Measurements from ENCODE around the gene CAMK1D. TPM values are rescaled to one million over a fixed set of nuclear protein-coding genes. Genes with fewer than 3 reads are reported as not detected.

The CAMK1D gene
- total RNA-seq, 1 experiment from 2014 or later: 6.3 TPM

DNA sequence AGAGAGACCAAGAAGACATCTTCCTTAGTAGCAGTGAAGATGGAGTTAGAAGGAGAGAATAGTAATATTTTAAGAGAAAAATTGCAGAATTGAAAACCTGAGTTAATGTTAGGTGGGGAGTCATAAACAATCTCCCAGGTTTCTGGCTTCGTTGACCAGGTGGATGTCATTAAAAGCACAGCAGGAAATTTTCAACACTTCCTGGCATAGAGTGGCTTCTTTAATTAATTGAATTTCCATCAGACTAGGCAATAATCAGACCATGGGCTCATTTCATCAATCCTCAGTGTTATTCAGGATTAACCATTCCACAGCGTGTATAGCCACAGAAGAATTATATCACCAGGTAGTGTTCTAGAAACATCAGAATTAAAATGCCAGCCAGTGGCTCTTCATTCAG, 383.9 kb downstream of the CAMK1D start:
- no peaks in the 10 kb centered on the region for H4K20me1 ChIP-seq (ENCODE audit: control insufficient read depth, insufficient read depth, insufficient read length)
- no peaks in the 10 kb centered on the region for H3K79me2 ChIP-seq (ENCODE audit: insufficient read depth, low read length)
- Mint-ChIP-seq H3K27ac (no peak overlapping the region), H3K9me3 (no peaks in the 10 kb centered on the region), H3K27me3 (ENCODE audit: low read depth) (0 out of 2 replicates have a peak, but pooled peaks cover 1% of the 10 kb centered on the region), H3K4me1 (peaks cover 0 to 2% of the 10 kb centered on the region in 2 experiments; a peak in 2 of 4 replicates), H3K36me3 (ENCODE audit: insufficient read depth in 1 of 3, low read depth in 3 of 3) (no peaks in the 10 kb centered on the region), H3K4me3 (no peak overlapping the region)
- no peak overlapping the region for H2AK5ac ChIP-seq (ENCODE audit: insufficient read length, low read length)
- no peaks in the 10 kb centered on the region for H3K79me1 ChIP-seq (ENCODE audit: insufficient read depth, low read depth, low read length, poor library complexity, severe bottlenecking)
- no peak overlapping the region for H3K27ac ChIP-seq (ENCODE audit: insufficient read length, low read depth, low read length)
- no CpG with 5 or more reads among the region's 2 CpGs for WGBS (ENCODE audit: extremely low coverage, insufficient read length, low lambda C conversion rate)
- H3K4me2 ChIP-seq (ENCODE audit: insufficient read depth, insufficient read length, low read length): no peak overlapping the region
- H3K56ac ChIP-seq (ENCODE audit: insufficient read length, low read depth, low read length): no peak overlapping the region
- H3K23me2 ChIP-seq (ENCODE audit: insufficient read length, low read depth, low read length, poor library complexity, severe bottlenecking): no peaks in the 10 kb centered on the region
- H4K91ac ChIP-seq (ENCODE audit: insufficient read length, low read depth, low read length): no peak overlapping the region
- H3K4ac ChIP-seq (ENCODE audit: low read depth, low read length): no peak overlapping the region
- 0 out of 2 replicates have a peak, but pooled peaks cover 2% of the 10 kb centered on the region for H3K4me1 ChIP-seq (ENCODE audit: insufficient read depth, low read length)
- H3K18ac ChIP-seq (ENCODE audit: insufficient read length, low read depth, low read length): no peak overlapping the region
- H2BK5ac ChIP-seq (ENCODE audit: insufficient read length, low read length): no peak overlapping the region
- H2BK20ac ChIP-seq (ENCODE audit: low read depth, low read length, poor library complexity, severe bottlenecking): no peak overlapping the region
- TF ChIP-seq CTCF (conservative IDR thresholded peaks at IDR 0.05): no peak
- H3T11ph ChIP-seq (ENCODE audit: low read length): no peak overlapping the region
- H3K27me3 ChIP-seq (ENCODE audit: insufficient read depth, low read length): no peaks in the 10 kb centered on the region
- no peak overlapping the region for H4K8ac ChIP-seq (replicated peaks; ENCODE audit: insufficient read length, low read depth, low read length)
- no peak overlapping the region for H2BK12ac ChIP-seq (ENCODE audit: insufficient read length, low read depth, low read length)
- H3K9ac ChIP-seq (ENCODE audit: extremely low read depth, insufficient read length, low read length): no peak overlapping the region
- no peak for DNase-seq
- no peak overlapping the region for H3K23ac ChIP-seq (ENCODE audit: insufficient read length, low read depth, low read length)
- H2BK120ac ChIP-seq (ENCODE audit: low read depth, low read length, poor library complexity, severe bottlenecking): no peak overlapping the region
- no peak overlapping the region for H2AFZ ChIP-seq (ENCODE audit: low read length)
- no peaks in the 10 kb centered on the region for H3K9me3 ChIP-seq (ENCODE audit: control insufficient read depth, low read depth, low read length)
- no peak overlapping the region for H3K14ac ChIP-seq (ENCODE audit: insufficient read depth, low read length)
- H4K5ac ChIP-seq (ENCODE audit: insufficient read length, low read depth, low read length): no peak overlapping the region
- H2BK15ac ChIP-seq (ENCODE audit: low read depth, low read length): no peak overlapping the region

Measured in H9 (cell line).